Spleen (tissue), 11 donors: ENCODE measurements around the gene EVI5L. TPM values are rescaled to one million over a fixed set of nuclear protein-coding genes. Genes with fewer than 3 reads are reported as not detected.
A peak's percentile ranks its signal among the peaks of the same experiment; 100 is the strongest.

Source experiments
- DNase-seq: peaks from one replicate; pipeline ENCODE4 v3.0.0-alpha.2; 2020
- H3K27ac ChIP-seq, 8 donors: fragments of 200-600 bp; sonication (generic) in 7 of 8; 1 replicate in 4 of 8; 2 replicates in 4 of 8; pipeline versions ENCODE4 v1.5.0 to v1.8.0; 2016 to 2021; ENCODE audit warnings: inconsistent platforms in 4 of 8, mild to moderate bottlenecking in 4 of 8, moderate library complexity in 1 of 8
- H3K27me3 ChIP-seq, 7 donors: fragments of 200-600 bp; sonication (generic) in 6 of 7; replicated peaks in 1 of 7; 1 replicate in 4 of 7; 2 replicates in 3 of 7; pipeline versions ENCODE4 v1.5.0 to v1.8.0; 2016 to 2021; ENCODE audit warnings: inconsistent platforms in 3 of 7, mild to moderate bottlenecking in 1 of 7
- H3K36me3 ChIP-seq, 6 donors: fragments of 200-600 bp; sonication (generic) in 5 of 6; 1 replicate in 4 of 6; 2 replicates in 2 of 6; pipeline versions ENCODE4 v1.5.0 to v1.8.0; 2016 to 2021; ENCODE audit warnings: inconsistent platforms in 2 of 6
- H3K4me1 ChIP-seq, 6 donors: fragments of 200-600 bp; sonication (generic) in 5 of 6; 1 replicate in 3 of 6; 2 replicates in 3 of 6; pipeline versions ENCODE4 v1.5.0 to v1.8.0; 2016 to 2021; ENCODE audit warnings: inconsistent platforms in 3 of 6
- H3K4me3 ChIP-seq, 8 donors: fragments of 200-600 bp; sonication (generic) in 7 of 8; 1 replicate in 4 of 8; 2 replicates in 4 of 8; pipeline versions ENCODE4 v1.5.0 to v1.8.0; 2016 to 2021; ENCODE audit warnings: inconsistent platforms in 4 of 8, mild to moderate bottlenecking in 4 of 8, moderate library complexity in 2 of 8
- H3K9me3 ChIP-seq, 8 donors: fragments of 200-600 bp; sonication (generic) in 7 of 8; 1 replicate in 4 of 8; 2 replicates in 4 of 8; pipeline versions ENCODE4 v1.5.0 to v1.8.0; 2016 to 2021; ENCODE audit warnings: inconsistent platforms in 4 of 8
- POLR2A ChIP-seq, 3 donors: fragments of 450-650 bp; IDR thresholded peaks; one replicate each; pipeline ENCODE4 v1.5.1; 2017; ENCODE audit warnings: antibody characterized with exemption in 3 of 3, mild to moderate bottlenecking in 1 of 3
- POLR2AphosphoS5 ChIP-seq, 3 donors: sonication (generic); formaldehyde crosslinking; IDR thresholded peaks; one replicate each; pipeline ENCODE4 v1.5.1; 2017; ENCODE audit warnings: antibody characterized with exemption in 3 of 3
- WGBS, 5 donors: extraction: QIAGEN DNeasy Blood & Tissue Kit in 3 of 5; methylation state at CpG; one replicate each; pipeline versions ENCODE4 v1.1.5 to v1.1.7; 2013 to 2018; 5-methylcytosine and 5-hydroxymethylcytosine counted together
- intact Hi-C: fragments of 100-400 bp; cut with DNase I; formaldehyde crosslinking; loops from one replicate; pipeline ENCODE4 v1.15.0; 2023; ENCODE audit warnings: low total_unique reads
- polyA plus RNA-seq, 3 donors: library from polyadenylated mRNA; stranded (reverse); fragments of 200-250 nt; gene quantifications; one replicate each; pipeline ENCODE4 v1.2.1, GENCODE V29; 2013
- total RNA-seq, 7 donors: library from RNA; depleted of rRNA in 3 of 7; stranded (reverse); fragments of >200 nt in 3 of 7; fragmentation: NEBNext Ultra II Directional in 4 of 7; extraction: Animal tissue kit (Norgen Biotek cat#: 25700) in 4 of 7; gene quantifications; one replicate each; pipeline versions ENCODE4 v1.1.0 to v1.2.1, GENCODE V29; 2016 to 2021
- TF ChIP-seq, protein P1 (sequence below), 11 experiments: fragments of 200-600 bp in 7 of 11; fragments of 450-650 bp in 4 of 11; sonication (generic) in 4 of 11; IDR thresholded peaks in 8 of 11; conservative IDR thresholded peaks in 3 of 11; 1 replicate in 7 of 11; 2 replicates in 4 of 11; pipeline versions ENCODE4 v1.4.0 to v1.8.0; 2016 to 2021; ENCODE audit warnings: antibody characterized with exemption in 11 of 11, inconsistent platforms in 4 of 11, mild to moderate bottlenecking in 1 of 11
- donor health status: healthy with polysubstance abuse.
- donor health status: DM: no; HTN: no; CAD: no; lungs with moderate emphysema.
- donor health status: DM: no; HTN: no; CAD: no.
- donor health status: Bipolar disorder and iron deficiency.
- donor health status: healthy.
- donor health status: DM: no; HTN: no; CAD: no.
- donor health status: DM: yes; HTN: yes; CAD: no.

The EVI5L gene
- total and polyA plus RNA-seq, 10 donors = 3.7 to 22.8 (median 11.9) TPM

- Histone ChIP-seq H3K27ac (no peak overlapping the region), H3K27me3 (peaks cover 2 to 62% (median 38%) of the 10 kb centered on the region in 7 donors), H3K9me3 (peaks cover 0 to 3% (median 0%) of the 10 kb centered on the region in 8 donors), H3K4me3 (peak overlapping the region in 1 of 8 donors; percentile 66), H3K36me3 (no peaks in the 10 kb centered on the region), H3K4me1 (peaks cover 2 to 47% (median 40%) of the 10 kb centered on the region in 6 donors)
- DNase-seq = no peak
- TF ChIP-seq POLR2A (IDR thresholded peaks at IDR 0.05) (no peak), POLR2AphosphoS5 (IDR thresholded peaks at IDR 0.05) (no peak)
- TF ChIP-seq, protein P1, sequence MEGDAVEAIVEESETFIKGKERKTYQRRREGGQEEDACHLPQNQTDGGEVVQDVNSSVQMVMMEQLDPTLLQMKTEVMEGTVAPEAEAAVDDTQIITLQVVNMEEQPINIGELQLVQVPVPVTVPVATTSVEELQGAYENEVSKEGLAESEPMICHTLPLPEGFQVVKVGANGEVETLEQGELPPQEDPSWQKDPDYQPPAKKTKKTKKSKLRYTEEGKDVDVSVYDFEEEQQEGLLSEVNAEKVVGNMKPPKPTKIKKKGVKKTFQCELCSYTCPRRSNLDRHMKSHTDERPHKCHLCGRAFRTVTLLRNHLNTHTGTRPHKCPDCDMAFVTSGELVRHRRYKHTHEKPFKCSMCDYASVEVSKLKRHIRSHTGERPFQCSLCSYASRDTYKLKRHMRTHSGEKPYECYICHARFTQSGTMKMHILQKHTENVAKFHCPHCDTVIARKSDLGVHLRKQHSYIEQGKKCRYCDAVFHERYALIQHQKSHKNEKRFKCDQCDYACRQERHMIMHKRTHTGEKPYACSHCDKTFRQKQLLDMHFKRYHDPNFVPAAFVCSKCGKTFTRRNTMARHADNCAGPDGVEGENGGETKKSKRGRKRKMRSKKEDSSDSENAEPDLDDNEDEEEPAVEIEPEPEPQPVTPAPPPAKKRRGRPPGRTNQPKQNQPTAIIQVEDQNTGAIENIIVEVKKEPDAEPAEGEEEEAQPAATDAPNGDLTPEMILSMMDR (IDR thresholded peaks at IDR 0.05 in 8 of 11, conservative IDR thresholded peaks at IDR 0.05 in 3 of 11) = no peak
- WGBS, 5 donors = 23 to 43% (median 30%) methylated on average over 10 to 12 of the region's 12 CpGs
- intact Hi-C loops = no loop called here
These were observed 44.9 kb downstream of the EVI5L start for GRCh38 chr19:7874897-7875273.

DNA sequence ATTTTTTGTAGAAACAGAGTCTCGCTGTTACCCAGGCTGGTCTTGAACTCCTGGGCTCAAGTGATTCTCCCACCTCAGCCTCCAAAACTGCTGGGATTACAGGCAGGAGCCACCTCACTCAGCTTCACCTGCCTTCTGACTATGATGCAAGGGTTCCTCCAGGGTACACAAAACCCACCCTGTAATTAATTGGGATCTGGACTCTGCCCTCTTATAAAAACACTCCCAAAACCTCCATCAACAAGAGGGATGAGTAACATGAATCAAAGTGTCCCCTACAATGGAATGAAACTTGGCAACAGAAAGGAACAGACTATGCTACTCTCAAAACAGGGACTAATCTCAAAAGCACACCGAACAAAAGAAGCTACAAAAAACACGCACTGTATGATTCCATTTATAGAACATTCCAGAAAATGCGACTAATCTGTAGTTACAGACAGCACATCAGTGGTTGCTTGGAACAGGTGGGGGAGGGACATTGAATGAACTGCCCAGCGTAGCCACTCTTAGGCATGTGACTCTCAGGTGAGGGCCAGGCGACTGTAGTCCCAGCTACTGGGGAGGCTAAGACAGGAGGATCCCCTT, 47.3 kb downstream of the EVI5L start:
- no peak overlapping the region for H3K4me3 ChIP-seq
- WGBS, 5 donors = 88 to 93% (median 92%) methylated on average over 6 of the region's 6 CpGs
- peaks cover 2 to 28% (median 21%) of the 10 kb centered on the region in 6 donors for H3K4me1 ChIP-seq
- peaks cover 2 to 48% (median 31%) of the 10 kb centered on the region in 7 donors for H3K27me3 ChIP-seq
- peaks cover 0 to 4% (median 0%) of the 10 kb centered on the region in 8 donors for H3K9me3 ChIP-seq
- no peaks in the 10 kb centered on the region for H3K36me3 ChIP-seq
- H3K27ac ChIP-seq = no peak overlapping the region
- no peak for DNase-seq
- intact Hi-C loops = no loop called here
- TF ChIP-seq, protein P1 (IDR thresholded peaks at IDR 0.05 in 8 of 11, conservative IDR thresholded peaks at IDR 0.05 in 3 of 11) = no peak
- TF ChIP-seq POLR2A (IDR thresholded peaks at IDR 0.05) = no peak
- TF ChIP-seq POLR2AphosphoS5 (IDR thresholded peaks at IDR 0.05) = no peak

GRCh38 chr19:7879111-7879807, 49.2 kb downstream of the EVI5L start:
- no peak overlapping the region for H3K4me3 ChIP-seq
- intact Hi-C loops = no loop called here
- H3K27ac ChIP-seq = no peak overlapping the region
- TF ChIP-seq, protein P1 (IDR thresholded peaks at IDR 0.05 in 8 of 11, conservative IDR thresholded peaks at IDR 0.05 in 3 of 11) = no peak
- no peak for TF ChIP-seq POLR2A (IDR thresholded peaks at IDR 0.05)
- TF ChIP-seq POLR2AphosphoS5 (IDR thresholded peaks at IDR 0.05) = no peak
- H3K9me3 ChIP-seq = peaks cover 0 to 4% (median 0%) of the 10 kb centered on the region in 8 donors
- peaks cover 0 to 9% (median 6%) of the 10 kb centered on the region in 6 donors for H3K4me1 ChIP-seq
- no peak for DNase-seq
- WGBS, 5 donors = 70 to 84% (median 76%) methylated on average over 10 to 18 of the region's 18 CpGs
- H3K27me3 ChIP-seq = peaks cover 0 to 29% (median 12%) of the 10 kb centered on the region in 7 donors
- H3K36me3 ChIP-seq = no peaks in the 10 kb centered on the region

GRCh38 chr19:7879836-7880235, 49.8 kb downstream of the EVI5L start:
- intact Hi-C loops = no loop called here
- TF ChIP-seq POLR2A (IDR thresholded peaks at IDR 0.05) (no peak), POLR2AphosphoS5 (IDR thresholded peaks at IDR 0.05) (no peak)
- TF ChIP-seq, protein P1 (IDR thresholded peaks at IDR 0.05 in 8 of 11, conservative IDR thresholded peaks at IDR 0.05 in 3 of 11) = no peak
- no peak for DNase-seq
- H3K4me1 ChIP-seq = peaks cover 0 to 3% (median under 1%) of the 10 kb centered on the region in 6 donors
- H3K9me3 ChIP-seq = peaks cover 0 to 4% (median 0%) of the 10 kb centered on the region in 8 donors
- no peaks in the 10 kb centered on the region for H3K36me3 ChIP-seq
- H3K27me3 ChIP-seq = peaks cover 0 to 23% (median 6%) of the 10 kb centered on the region in 7 donors
- WGBS, 5 donors = 85 to 94% (median 88%) methylated on average over 19 of the region's 19 CpGs
- H3K27ac ChIP-seq = no peak overlapping the region
- H3K4me3 ChIP-seq = no peak overlapping the region
